ENCODE data around the gene PSIP1.
"Not testable (repeated sequence)": the region's sequence is repeated elsewhere in the genome, so short reads cannot be mapped to it uniquely, and the experiment has no call there.

Gene PSIP1

DNA sequence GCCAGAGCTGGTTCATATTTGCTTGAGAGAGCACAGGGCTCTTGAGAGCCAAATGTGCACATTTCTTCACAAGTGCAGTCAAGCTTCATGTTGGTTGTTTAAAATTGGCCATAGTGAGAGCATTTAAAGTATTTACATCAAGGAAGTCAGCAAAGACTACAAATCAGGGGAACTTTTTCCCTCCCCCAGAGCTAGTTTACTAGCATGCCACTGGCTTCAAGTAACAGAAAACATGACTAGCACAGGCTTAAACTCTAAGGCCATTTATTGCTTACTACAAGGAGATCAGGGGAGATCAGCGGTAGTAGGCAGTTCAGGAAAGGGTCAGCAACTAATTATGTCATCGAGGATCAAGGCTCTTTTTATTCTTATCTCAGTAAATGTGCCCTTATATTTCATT is 31.1 kb upstream of the PSIP1 start:
- Histone ChIP-seq H4K20me1 (ENCODE audit: control insufficient read depth, insufficient read depth, low read depth, low read length) (no peaks in the 10 kb centered on the region), H3K79me2 (ENCODE audit: control insufficient read depth, low read length) (no peaks in the 10 kb centered on the region), H3K36me3 (ENCODE audit: control insufficient read depth, low read length) (no peaks in the 10 kb centered on the region), H3K27ac (ENCODE audit: low read depth, low read length) (no peak overlapping the region), H3K9me3 (ENCODE audit: control insufficient read depth, insufficient read depth, low read length) (no peaks in the 10 kb centered on the region), H3K4me2 (ENCODE audit: low read length) (no peak overlapping the region), H3F3A (ENCODE audit: control insufficient read depth, insufficient read depth) (no peaks in the 10 kb centered on the region), H3K27me3 (ENCODE audit: control insufficient read depth, low read length) (no peaks in the 10 kb centered on the region), H3K4me3 (ENCODE audit: low read length) (no peak overlapping the region), H3K4me1 (ENCODE audit: control insufficient read depth, low read length) (peaks cover 3% of the 10 kb centered on the region), H3K9me2 (replicated peaks; ENCODE audit: control insufficient read depth, low read length) (no peaks in the 10 kb centered on the region)
- TF ChIP-seq, protein P1, sequence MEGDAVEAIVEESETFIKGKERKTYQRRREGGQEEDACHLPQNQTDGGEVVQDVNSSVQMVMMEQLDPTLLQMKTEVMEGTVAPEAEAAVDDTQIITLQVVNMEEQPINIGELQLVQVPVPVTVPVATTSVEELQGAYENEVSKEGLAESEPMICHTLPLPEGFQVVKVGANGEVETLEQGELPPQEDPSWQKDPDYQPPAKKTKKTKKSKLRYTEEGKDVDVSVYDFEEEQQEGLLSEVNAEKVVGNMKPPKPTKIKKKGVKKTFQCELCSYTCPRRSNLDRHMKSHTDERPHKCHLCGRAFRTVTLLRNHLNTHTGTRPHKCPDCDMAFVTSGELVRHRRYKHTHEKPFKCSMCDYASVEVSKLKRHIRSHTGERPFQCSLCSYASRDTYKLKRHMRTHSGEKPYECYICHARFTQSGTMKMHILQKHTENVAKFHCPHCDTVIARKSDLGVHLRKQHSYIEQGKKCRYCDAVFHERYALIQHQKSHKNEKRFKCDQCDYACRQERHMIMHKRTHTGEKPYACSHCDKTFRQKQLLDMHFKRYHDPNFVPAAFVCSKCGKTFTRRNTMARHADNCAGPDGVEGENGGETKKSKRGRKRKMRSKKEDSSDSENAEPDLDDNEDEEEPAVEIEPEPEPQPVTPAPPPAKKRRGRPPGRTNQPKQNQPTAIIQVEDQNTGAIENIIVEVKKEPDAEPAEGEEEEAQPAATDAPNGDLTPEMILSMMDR (IDR thresholded peaks at IDR 0.05; ENCODE audit: low read depth, low read length, poor library complexity, severe bottlenecking), result no peak
- TF ChIP-seq EZH2phosphoT487 (IDR thresholded peaks at IDR 0.05; ENCODE audit: borderline replicate concordance, low read length), result no peak

- Histone ChIP-seq H3K9me3 (ENCODE audit: control insufficient read depth, insufficient read depth, low read length) (no peaks in the 10 kb centered on the region), H3K36me3 (ENCODE audit: control insufficient read depth, low read length) (no peaks in the 10 kb centered on the region), H3K4me1 (ENCODE audit: control insufficient read depth, low read length) (no peaks in the 10 kb centered on the region), H3K4me3 (ENCODE audit: low read length) (no peak overlapping the region), H3K27ac (ENCODE audit: low read depth, low read length) (no peak overlapping the region), H3K27me3 (ENCODE audit: control insufficient read depth, low read length) (no peaks in the 10 kb centered on the region), H3F3A (ENCODE audit: control insufficient read depth, insufficient read depth) (no peaks in the 10 kb centered on the region), H3K4me2 (ENCODE audit: low read length) (no peak overlapping the region), H4K20me1 (ENCODE audit: control insufficient read depth, insufficient read depth, low read depth, low read length) (no peaks in the 10 kb centered on the region), H3K79me2 (ENCODE audit: control insufficient read depth, low read length) (no peaks in the 10 kb centered on the region), H3K9me2 (replicated peaks; ENCODE audit: control insufficient read depth, low read length) (no peaks in the 10 kb centered on the region; the same call in 1 of the 2 replicates)
- no peak for TF ChIP-seq EZH2phosphoT487 (IDR thresholded peaks at IDR 0.05; ENCODE audit: borderline replicate concordance, low read length)
These were observed 20.6 kb upstream of the PSIP1 start for GRCh38 chr9:15531380-15531779.

DNA sequence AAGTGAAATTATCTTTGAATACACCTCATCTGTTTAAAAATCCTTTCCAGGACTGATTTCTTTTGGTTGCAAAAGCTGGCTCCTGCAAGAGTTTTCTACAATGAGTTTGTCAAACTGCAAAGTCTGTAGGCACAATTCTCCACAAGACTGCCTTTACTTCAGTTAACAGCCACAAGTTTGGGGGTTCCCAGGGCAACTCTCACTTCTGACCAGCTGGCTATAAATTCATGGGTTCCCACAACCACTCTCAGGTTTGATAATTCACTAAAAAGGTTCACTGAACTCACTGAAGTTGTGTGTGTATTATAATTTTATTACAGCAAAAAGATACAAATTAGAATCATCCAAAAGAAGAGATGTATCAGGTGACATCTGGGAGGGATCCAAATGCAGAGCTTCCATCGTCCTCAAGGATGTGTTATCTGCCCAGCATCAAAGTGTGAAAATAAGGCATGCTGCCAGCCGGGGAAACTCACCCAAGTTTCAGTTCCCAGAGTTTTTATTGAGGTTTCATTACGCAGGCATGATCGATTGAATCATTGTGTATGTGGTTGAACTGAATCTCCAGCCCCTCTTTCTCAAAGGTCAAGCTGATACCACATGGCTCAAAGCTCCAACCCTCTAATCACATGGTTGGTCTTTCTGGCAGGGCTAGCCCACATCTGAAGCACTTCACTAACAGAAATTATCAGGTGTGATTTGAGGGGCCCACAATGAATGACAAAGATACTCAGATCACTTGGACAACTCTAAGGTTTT is 19.0 kb upstream of the PSIP1 start:
- no peaks in the 10 kb centered on the region for H3K9me3 ChIP-seq (ENCODE audit: control insufficient read depth, insufficient read depth, low read length)
- no peaks in the 10 kb centered on the region for H3K36me3 ChIP-seq (ENCODE audit: control insufficient read depth, low read length)
- H3F3A ChIP-seq (ENCODE audit: control insufficient read depth, insufficient read depth), result no peaks in the 10 kb centered on the region
- no peak overlapping the region for H3K4me3 ChIP-seq (ENCODE audit: low read length)
- H3K4me2 ChIP-seq (ENCODE audit: low read length), result no peak overlapping the region
- no peaks in the 10 kb centered on the region for H4K20me1 ChIP-seq (ENCODE audit: control insufficient read depth, insufficient read depth, low read depth, low read length)
- H3K27ac ChIP-seq (ENCODE audit: low read depth, low read length), result no peak overlapping the region
- H3K27me3 ChIP-seq (ENCODE audit: control insufficient read depth, low read length), result no peaks in the 10 kb centered on the region
- H3K79me2 ChIP-seq (ENCODE audit: control insufficient read depth, low read length), result no peaks in the 10 kb centered on the region
- TF ChIP-seq EZH2phosphoT487 (IDR thresholded peaks at IDR 0.05; ENCODE audit: borderline replicate concordance, low read length), result no peak
- TF ChIP-seq, protein P1 (IDR thresholded peaks at IDR 0.05; ENCODE audit: low read depth, low read length, poor library complexity, severe bottlenecking), result no peak
- H3K9me2 ChIP-seq (replicated peaks; ENCODE audit: control insufficient read depth, low read length), result no peaks in the 10 kb centered on the region; the same call in 1 of the 2 replicates
- no peaks in the 10 kb centered on the region for H3K4me1 ChIP-seq (ENCODE audit: control insufficient read depth, low read length)

- not testable (repeated sequence) for H3K4me3 ChIP-seq (ENCODE audit: low read length); H3K79me2 ChIP-seq (ENCODE audit: control insufficient read depth, low read length); H3K9me2 ChIP-seq (replicated peaks; ENCODE audit: control insufficient read depth, low read length); H3F3A ChIP-seq (ENCODE audit: control insufficient read depth, insufficient read depth); H3K4me1 ChIP-seq (ENCODE audit: control insufficient read depth, low read length); H3K36me3 ChIP-seq (ENCODE audit: control insufficient read depth, low read length); H3K27ac ChIP-seq (ENCODE audit: low read depth, low read length); H3K4me2 ChIP-seq (ENCODE audit: low read length); H4K20me1 ChIP-seq (ENCODE audit: control insufficient read depth, insufficient read depth, low read depth, low read length); H3K9me3 ChIP-seq (ENCODE audit: control insufficient read depth, insufficient read depth, low read length); H3K27me3 ChIP-seq (ENCODE audit: control insufficient read depth, low read length)
These were observed 16.3 kb upstream of the PSIP1 start for GRCh38 chr9:15527035-15527434.
